ENCODE data around the gene EXD2.
A peak's percentile ranks its signal among the peaks of the same experiment; 100 is the strongest.
"Not testable (repeated sequence)": the region's sequence is repeated elsewhere in the genome, so short reads cannot be mapped to it uniquely, and the experiment has no call there.

Gene EXD2

GRCh38 chr14:69277356-69277755, 86.1 kb downstream of the EXD2 start:
- DNase-seq (ENCODE audit: low spot score) = not testable (repeated sequence)

- no peak for DNase-seq (ENCODE audit: low spot score)
Observed at GRCh38 chr14:69280746-69281291, 89.5 kb downstream of the EXD2 start.

- DNase-seq (ENCODE audit: low spot score) = no peak
Observed at GRCh38 chr14:69281450-69282169, 90.3 kb downstream of the EXD2 start.

GRCh38 chr14:69282448-69282847, 91.2 kb downstream of the EXD2 start:
- DNase-seq (ENCODE audit: low spot score) = no peak

GRCh38 chr14:69284170-69284569, 92.9 kb downstream of the EXD2 start:
- no peak for DNase-seq (ENCODE audit: low spot score)

- no peak for DNase-seq (ENCODE audit: low spot score)
Observed at GRCh38 chr14:69285661-69286255, 94.5 kb downstream of the EXD2 start.

- DNase-seq (ENCODE audit: low spot score) = no peak
Observed at GRCh38 chr14:69287098-69288010, 96.1 kb downstream of the EXD2 start.

- peak; percentile 24 for DNase-seq (ENCODE audit: low spot score)
Observed at GRCh38 chr14:69288011-69288771, 96.9 kb downstream of the EXD2 start.

- DNase-seq (ENCODE audit: low spot score) = no peak
Observed at GRCh38 chr14:69288956-69289705, 97.8 kb downstream of the EXD2 start.

GRCh38 chr14:69289811-69290520, 98.7 kb downstream of the EXD2 start:
- DNase-seq (ENCODE audit: low spot score) = no peak

- DNase-seq (ENCODE audit: low spot score) = not testable (repeated sequence)
Observed at GRCh38 chr14:69290881-69291280, 99.6 kb downstream of the EXD2 start.

GRCh38 chr14:69291396-69291795, 100.1 kb downstream of the EXD2 start:
- DNase-seq (ENCODE audit: low spot score) = no peak

- no peak for DNase-seq (ENCODE audit: low spot score)
Observed at GRCh38 chr14:69291891-69292561, 100.7 kb downstream of the EXD2 start.

Data from hepatic stellate cell (primary cell).